HG02623 (cell line): Measurements from ENCODE around the gene URI1.

Source experiments
- ATAC-seq: cut with Tn5 transposase; IDR thresholded peaks from one replicate; pipeline ENCODE4 v1.9.1; 2021; ENCODE audit warnings: moderate library complexity; ENCODE audit not compliant: unreplicated experiment

Gene URI1

GRCh38 chr19:29969891-29970290, 27.9 kb downstream of the URI1 start:
- no peak for ATAC-seq

- ATAC-seq = no peak
These were observed 29.0 kb downstream of the URI1 start for GRCh38 chr19:29971002-29971401.

GRCh38 chr19:29971648-29972047, 29.6 kb downstream of the URI1 start:
- ATAC-seq = no peak

GRCh38 chr19:29974701-29975100, 32.7 kb downstream of the URI1 start:
- ATAC-seq = no peak

GRCh38 chr19:29976151-29976943, 34.3 kb downstream of the URI1 start:
- ATAC-seq = no peak

GRCh38 chr19:29978080-29978479, 36.0 kb downstream of the URI1 start:
- no peak for ATAC-seq

GRCh38 chr19:29983568-29983967, 41.5 kb downstream of the URI1 start:
- ATAC-seq = no peak

GRCh38 chr19:29985196-29985595, 43.2 kb downstream of the URI1 start:
- no peak for ATAC-seq

GRCh38 chr19:29988351-29988750, 46.3 kb downstream of the URI1 start:
- no peak for ATAC-seq

- no peak for ATAC-seq
These were observed 50.3 kb downstream of the URI1 start for GRCh38 chr19:29992233-29992867.

- no peak for ATAC-seq
These were observed 57.5 kb downstream of the URI1 start for GRCh38 chr19:29999490-29999889.

- ATAC-seq = no peak
These were observed 58.8 kb downstream of the URI1 start for GRCh38 chr19:30000862-30001261.

GRCh38 chr19:30001301-30001700, 59.3 kb downstream of the URI1 start:
- no peak for ATAC-seq

GRCh38 chr19:30001791-30002190, 59.8 kb downstream of the URI1 start:
- no peak for ATAC-seq

- ATAC-seq = no peak
These were observed 61.8 kb downstream of the URI1 start for GRCh38 chr19:30003866-30004265.

- no peak for ATAC-seq
These were observed 62.4 kb downstream of the URI1 start for GRCh38 chr19:30004403-30004802.

- no peak for ATAC-seq
These were observed 64.2 kb downstream of the URI1 start for GRCh38 chr19:30006207-30006606.

- no peak for ATAC-seq
These were observed 66.1 kb downstream of the URI1 start for GRCh38 chr19:30008169-30008568.

- no peak for ATAC-seq
These were observed 67.0 kb downstream of the URI1 start for GRCh38 chr19:30009013-30009412.

GRCh38 chr19:30011051-30011578, 69.1 kb downstream of the URI1 start:
- no peak for ATAC-seq

- no peak for ATAC-seq
These were observed 72.7 kb downstream of the URI1 start for GRCh38 chr19:30014770-30015169.

- peak; percentile 40 for ATAC-seq
These were observed 75.1 kb downstream of the URI1 start for GRCh38 chr19:30017172-30017571.
